ENCODE results near the gene ATG2B.

DNA sequence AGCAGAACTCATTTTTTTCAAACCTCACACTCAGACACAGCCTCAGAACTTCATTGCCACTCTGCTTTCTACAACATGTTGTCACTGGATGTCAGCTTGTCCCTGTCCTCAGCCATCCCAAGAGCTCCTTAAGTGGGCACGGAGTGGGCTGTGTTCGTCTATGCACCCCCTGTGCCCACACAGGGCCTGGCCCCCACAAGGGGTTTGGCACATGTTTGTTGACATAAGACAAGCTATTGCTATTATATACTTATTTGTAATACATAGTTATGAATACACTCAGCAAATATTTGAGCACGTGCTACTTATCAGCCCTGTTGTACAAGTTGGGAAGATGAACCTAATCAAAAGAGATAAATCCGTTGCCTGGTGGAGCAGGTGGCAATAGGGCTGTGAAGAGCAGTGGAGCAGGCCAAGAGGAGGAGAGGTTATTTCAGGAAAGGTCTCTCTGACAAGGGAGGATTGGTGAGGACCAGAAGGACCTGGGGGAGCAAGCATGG lies 111.4 kb downstream of the ATG2B start:
- no peak for TF ChIP-seq CTCF (IDR thresholded peaks at IDR 0.05; ENCODE audit: extremely low read depth in 1 of 2, insufficient read depth in 1 of 2, low read depth in 1 of 2, low read length in 2 of 2)
- no peak for TF ChIP-seq EZH2 (IDR thresholded peaks at IDR 0.05; ENCODE audit: borderline replicate concordance, low read depth, low read length, severe bottlenecking)
- TF ChIP-seq MAX (IDR thresholded peaks at IDR 0.05; ENCODE audit: insufficient read depth, insufficient read length): no peak

Data from endothelial cell of umbilical vein (primary cell).